GM19452 (cell line): Measurements from ENCODE around the gene MRPS5.
"Not testable (repeated sequence)": the region's sequence is repeated elsewhere in the genome, so short reads cannot be mapped to it uniquely, and the experiment has no call there.

Experiments used
- ATAC-seq: cut with Tn5 transposase; IDR thresholded peaks from one replicate; pipeline ENCODE4 v1.9.1; 2021; ENCODE audit not compliant: unreplicated experiment

The MRPS5 gene

DNA sequence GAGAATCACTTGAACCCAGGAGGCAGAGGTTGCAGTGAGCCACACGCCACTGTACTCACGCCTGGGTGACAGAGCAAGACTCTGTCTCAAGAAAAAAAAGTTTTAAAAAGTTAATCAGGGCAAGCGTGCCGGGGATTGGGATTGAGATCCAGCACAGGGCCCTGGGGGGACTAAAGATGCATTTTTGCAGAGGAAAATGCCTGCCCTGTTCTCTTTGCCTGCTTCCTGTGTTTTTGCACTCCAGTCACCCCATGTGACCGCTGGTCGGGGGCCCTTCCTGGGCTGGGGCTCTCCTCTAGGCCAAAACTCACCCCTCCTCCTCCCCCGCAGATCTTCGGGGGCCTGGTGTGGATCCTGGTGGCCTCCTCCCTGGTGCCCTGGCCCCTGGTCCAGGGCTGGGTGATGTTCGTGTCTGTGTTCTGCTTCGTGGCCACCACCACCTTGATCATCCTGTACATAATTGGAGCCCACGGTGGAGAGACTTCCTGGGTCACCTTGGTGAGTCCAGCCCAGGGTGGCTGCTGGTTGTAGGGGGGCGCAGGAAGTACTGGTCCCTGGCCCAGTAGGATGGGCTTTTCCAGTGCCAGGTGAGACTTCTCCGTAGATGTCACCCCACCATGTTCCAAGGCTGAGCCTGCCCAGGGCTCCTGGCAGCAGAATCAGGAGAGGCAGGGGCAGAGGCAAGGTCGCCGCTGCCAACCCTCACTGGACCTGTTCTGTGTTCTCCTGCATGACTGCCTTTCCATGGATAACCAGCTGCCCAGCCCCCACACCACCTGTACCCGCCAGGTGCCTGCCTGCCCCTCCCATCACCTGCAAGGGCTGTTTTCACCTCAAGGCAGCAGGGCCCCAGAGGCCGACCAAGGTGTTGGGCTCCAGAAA is 73.7 kb downstream of the MRPS5 start:
- no peak for ATAC-seq

GRCh38 chr2:95046371-95047112 is 75.1 kb downstream of the MRPS5 start:
- no peak for ATAC-seq

GRCh38 chr2:95044601-95045000 is 77.0 kb downstream of the MRPS5 start:
- no peak for ATAC-seq

GRCh38 chr2:95043300-95044093 is 78.1 kb downstream of the MRPS5 start:
- no peak for ATAC-seq

DNA sequence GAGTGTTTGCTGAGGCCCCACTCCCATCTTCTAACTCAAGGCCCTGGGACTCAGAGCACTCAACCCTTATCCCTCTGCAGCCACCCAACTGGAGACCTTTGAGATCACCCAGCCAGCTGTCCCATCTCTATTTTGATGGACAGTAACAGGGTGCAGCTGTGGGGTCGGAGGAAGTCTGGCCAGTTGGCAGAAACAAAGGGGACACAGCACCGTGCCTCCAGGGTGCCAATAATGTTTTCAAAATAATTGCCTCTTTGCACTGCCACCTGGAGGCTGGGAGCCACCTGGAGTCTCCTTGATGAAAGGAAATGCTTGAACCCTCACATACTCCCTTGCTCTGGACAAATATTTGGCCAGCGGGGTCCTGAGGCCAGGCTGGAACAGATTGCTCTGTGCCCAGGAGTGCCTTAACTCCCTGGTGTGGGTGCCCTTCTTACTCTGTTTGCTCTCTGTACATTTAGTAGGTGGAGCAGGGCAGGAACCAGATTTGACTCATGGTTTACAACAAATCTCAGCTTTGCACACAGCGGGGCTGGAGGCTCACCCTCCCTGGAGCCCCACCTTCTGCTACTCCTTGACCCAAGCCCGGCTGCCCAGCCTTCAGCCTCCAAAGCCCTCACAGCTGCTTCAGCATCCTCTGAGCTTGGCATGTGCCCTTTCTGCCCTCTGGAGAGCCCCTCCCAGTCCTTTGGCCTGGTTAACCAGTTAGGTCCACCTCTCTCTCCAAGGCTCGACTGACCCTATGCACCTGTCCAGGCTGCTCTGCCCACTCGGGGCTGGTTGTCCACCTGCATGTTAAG is 78.9 kb downstream of the MRPS5 start:
- ATAC-seq, result no peak

DNA sequence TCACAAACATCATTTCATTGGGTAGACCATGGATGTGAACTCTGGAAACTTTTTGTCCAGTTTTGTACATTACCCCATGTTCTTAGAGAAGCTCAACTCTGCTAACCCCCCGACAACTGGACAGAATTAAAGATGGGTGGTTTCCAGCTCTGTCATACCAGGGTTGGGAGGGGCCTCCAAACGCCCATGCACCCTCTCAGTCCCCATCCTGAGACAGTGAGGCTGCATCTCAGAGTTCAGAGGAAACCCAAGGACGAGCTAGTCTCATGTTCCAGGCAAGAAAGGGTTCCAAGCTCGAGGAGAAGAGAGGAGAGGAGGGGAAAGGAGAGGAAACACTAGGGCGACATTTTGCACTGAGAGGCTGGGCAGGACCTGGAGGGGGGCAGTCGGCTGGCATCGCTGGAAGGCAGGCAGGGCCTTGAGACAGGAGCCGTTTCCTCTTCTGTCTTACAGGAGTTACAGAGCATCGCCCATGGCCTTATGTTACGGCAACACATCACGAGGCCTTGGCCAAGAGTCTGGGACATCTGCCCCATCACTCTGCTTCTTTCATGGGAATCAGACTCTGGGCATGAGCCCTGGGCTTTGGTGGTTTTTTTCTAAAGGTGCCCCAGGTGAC is 79.7 kb downstream of the MRPS5 start:
- no peak for ATAC-seq

DNA sequence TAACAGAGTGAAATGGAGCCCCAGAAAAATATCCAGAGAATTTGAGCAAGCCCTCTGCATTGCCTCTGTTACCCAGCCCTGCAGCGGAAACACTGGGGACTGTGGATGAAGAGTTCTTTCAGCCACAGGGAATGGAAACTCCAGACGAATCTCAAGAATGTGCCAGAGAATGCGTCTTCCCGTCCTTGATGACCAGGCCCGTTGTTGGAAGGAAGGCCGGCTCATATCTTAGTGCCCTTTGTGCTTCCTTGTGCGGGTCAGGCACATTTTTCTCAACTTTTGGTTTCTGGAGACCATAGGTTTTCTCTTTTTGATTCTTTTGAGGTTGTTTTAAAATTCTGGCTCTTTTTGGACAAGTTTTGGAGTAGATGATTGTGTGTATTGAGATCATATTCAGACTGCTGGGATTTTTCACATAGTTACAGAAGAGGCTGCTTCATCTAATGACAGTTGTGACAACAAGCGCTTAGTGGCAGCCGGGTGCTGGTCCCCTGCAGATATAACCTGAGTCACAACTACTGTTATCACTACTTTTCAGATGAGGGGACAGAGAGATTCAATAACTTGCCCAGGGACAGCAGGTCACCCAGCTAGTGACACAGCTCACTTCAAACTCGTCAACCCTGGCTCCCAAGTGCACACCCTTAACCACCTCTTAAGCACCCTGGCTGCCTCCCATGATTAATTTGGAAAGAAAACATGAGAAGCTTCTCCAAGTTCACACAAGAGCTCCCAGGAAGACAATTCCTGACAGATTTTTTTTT is 80.4 kb downstream of the MRPS5 start:
- ATAC-seq, result no peak

GRCh38 chr2:95040426-95040825 is 81.2 kb downstream of the MRPS5 start:
- no peak for ATAC-seq

- ATAC-seq, result no peak
These were observed 81.6 kb downstream of the MRPS5 start for GRCh38 chr2:95039978-95040377.

- no peak for ATAC-seq
These were observed 82.2 kb downstream of the MRPS5 start for GRCh38 chr2:95039363-95039762.

- no peak for ATAC-seq
These were observed 82.8 kb downstream of the MRPS5 start for GRCh38 chr2:95038635-95039298.

DNA sequence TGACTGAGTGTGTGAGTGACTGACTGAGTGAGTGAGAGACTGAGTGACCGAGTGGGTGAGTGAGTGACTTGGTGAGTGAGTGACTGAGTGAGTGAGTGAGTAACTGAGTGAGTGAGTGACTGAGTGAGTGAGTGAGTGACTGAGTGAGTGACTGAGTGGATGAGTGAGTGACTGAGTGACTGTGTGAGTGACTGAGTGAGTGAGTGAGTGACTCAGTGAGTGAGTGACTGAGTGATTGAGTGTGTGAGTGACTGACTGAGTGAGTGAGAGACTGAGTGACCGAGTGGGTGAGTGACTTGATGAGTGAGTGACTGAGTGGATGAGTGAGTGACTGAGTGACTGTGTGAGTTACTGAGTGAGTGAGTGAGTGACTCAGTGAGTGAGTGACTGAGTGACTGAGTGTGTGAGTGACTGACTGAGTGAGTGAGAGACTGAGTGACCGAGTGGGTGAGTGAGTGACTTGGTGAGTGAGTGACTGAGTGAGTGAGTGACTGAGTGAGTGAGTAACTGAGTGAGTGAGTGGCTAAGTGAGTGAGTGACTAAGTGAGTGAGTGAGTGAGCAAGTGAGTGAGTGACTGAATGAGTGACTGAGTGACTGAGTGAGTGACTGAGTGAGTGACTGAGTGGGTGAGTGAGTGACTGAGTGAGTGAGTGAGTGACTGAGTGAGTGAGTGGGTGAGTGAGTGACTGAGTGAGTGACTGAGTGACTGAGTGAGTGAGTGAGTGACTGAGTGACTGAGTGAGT is 83.6 kb downstream of the MRPS5 start:
- not testable (repeated sequence) for ATAC-seq

GRCh38 chr2:95037384-95037839 is 84.2 kb downstream of the MRPS5 start:
- ATAC-seq, result no peak

DNA sequence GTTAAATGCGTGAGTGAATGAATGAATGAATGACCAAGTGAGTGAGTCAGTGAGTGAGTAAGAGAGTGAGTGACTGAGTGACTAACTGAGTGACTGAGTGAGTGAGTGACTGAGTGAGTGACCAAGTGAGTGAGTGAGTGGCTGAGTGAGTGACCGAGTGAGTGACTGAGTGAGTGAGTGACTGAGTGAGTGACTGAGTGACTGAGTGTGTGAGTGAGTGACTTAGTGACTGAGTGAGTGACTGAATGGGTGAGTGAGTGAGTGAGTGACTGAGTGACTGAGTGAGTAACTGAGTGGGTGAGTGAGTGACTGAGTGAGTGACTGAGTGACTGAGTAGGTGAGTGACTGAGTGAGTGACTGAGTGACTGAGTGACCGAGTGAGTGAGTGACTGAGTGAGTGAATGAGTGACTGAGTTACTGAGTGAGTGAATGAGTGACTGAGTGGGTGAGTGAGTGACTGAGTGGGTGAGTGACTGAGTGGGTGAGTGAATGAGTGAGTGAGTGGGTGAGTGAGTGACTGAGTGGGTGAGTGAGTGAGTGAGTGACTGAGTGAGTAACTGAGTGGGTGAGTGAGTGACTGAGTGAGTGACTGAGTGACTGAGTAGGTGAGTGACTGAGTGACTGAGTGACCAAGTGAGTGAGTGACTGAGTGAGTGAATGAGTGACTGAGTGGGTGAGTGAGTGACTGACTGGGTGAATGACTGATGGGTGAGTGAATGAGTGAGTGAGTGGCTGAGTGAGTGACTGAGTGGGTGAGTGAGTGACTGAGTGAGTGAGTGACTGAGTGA is 84.8 kb downstream of the MRPS5 start:
- ATAC-seq, result no peak
